Keratinocyte (primary cell): ENCODE results near the gene CYB561. TPM values are rescaled to one million over a fixed set of nuclear protein-coding genes. Genes with fewer than 3 reads are reported as not detected.

ENCODE experiments used
- DNase-seq: peaks from one replicate; pipeline ENCODE4 v3.0.0-alpha.2; 2011; ENCODE audit warnings: low read depth, missing footprints, low spot score
- FAIRE-seq: peaks from 2 replicates; lab custom pipeline; 2011; peaks lifted over from hg19 to GRCh38; lab: Jason Lieb, UNC
- H2AFZ ChIP-seq: 2 replicates; pipeline ENCODE4 v1.6.0; 2012; ENCODE audit warnings: low read length, control low read depth, inconsistent platforms; ENCODE audit not compliant: control insufficient read depth
- H3K27ac ChIP-seq: 2 replicates; pipeline ENCODE4 v1.5.1; 2011; ENCODE audit warnings: low read length; ENCODE audit not compliant: control insufficient read depth, insufficient read depth
- H3K27me3 ChIP-seq: 3 replicates; pipeline ENCODE4 v1.6.0; 2011; ENCODE audit warnings: low read length; ENCODE audit not compliant: control insufficient read depth, insufficient read depth; ENCODE audit errors: extremely low read depth
- H3K36me3 ChIP-seq, 2 experiments: 2 replicates in 1 of 2; 3 replicates in 1 of 2; pipeline ENCODE4 v1.5.1; 2011; ENCODE audit warnings: low read length in 2 of 2, mild to moderate bottlenecking in 1 of 2; ENCODE audit not compliant: control insufficient read depth in 2 of 2, insufficient read depth in 2 of 2; ENCODE audit errors: extremely low read depth in 1 of 2
- H3K4me1 ChIP-seq: 3 replicates; pipeline ENCODE4 v1.5.1; 2011; ENCODE audit warnings: low read length; ENCODE audit not compliant: control insufficient read depth, insufficient read depth; ENCODE audit errors: extremely low read depth
- H3K4me2 ChIP-seq: 3 replicates; pipeline ENCODE4 v1.6.0; 2011; ENCODE audit warnings: low read depth, low read length; ENCODE audit not compliant: control insufficient read depth, insufficient read depth; ENCODE audit errors: extremely low read depth
- H3K4me3 ChIP-seq, 3 experiments: fragments of 200-600 bp in 1 of 3; sonication (generic) in 1 of 3; 2 replicates in 2 of 3; 3 replicates in 1 of 3; pipeline ENCODE4 v1.5.1; 2011 to 2016; ENCODE audit warnings: low read length in 3 of 3, mild to moderate bottlenecking in 3 of 3, control low read depth in 2 of 3, inconsistent platforms in 1 of 3, low read depth in 1 of 3, mixed read lengths in 1 of 3, mixed run types in 1 of 3, moderate library complexity in 1 of 3; ENCODE audit not compliant: control insufficient read depth in 2 of 3, insufficient read depth in 2 of 3; ENCODE audit errors: extremely low read depth in 1 of 3
- H3K79me2 ChIP-seq: 2 replicates; pipeline ENCODE4 v1.6.0; 2012; ENCODE audit warnings: low read length; ENCODE audit not compliant: control insufficient read depth, insufficient read depth
- H3K9ac ChIP-seq: 3 replicates; pipeline ENCODE4 v1.6.0; 2011; ENCODE audit warnings: low read length; ENCODE audit not compliant: control insufficient read depth, insufficient read depth; ENCODE audit errors: extremely low read depth
- H3K9me1 ChIP-seq: 3 replicates; pipeline ENCODE4 v1.6.0; 2011; ENCODE audit warnings: low read length; ENCODE audit not compliant: control insufficient read depth, insufficient read depth; ENCODE audit errors: extremely low read depth
- H3K9me3 ChIP-seq: 2 replicates; pipeline ENCODE4 v1.5.1; 2012; ENCODE audit warnings: low read depth, low read length; ENCODE audit not compliant: control insufficient read depth
- H4K20me1 ChIP-seq: 3 replicates; pipeline ENCODE4 v1.6.0; 2011; ENCODE audit warnings: low read length; ENCODE audit not compliant: control insufficient read depth, insufficient read depth; ENCODE audit errors: extremely low read depth
- CTCF ChIP-seq, 3 experiments: IDR thresholded peaks in 1 of 3; conservative IDR thresholded peaks in 1 of 3; optimal IDR thresholded peaks in 1 of 3; 2 replicates in 2 of 3; 3 replicates in 1 of 3; pipeline versions ENCODE3 to v1.5.1; 2011; ENCODE audit warnings: low read length in 3 of 3, mild to moderate bottlenecking in 3 of 3, moderate library complexity in 2 of 3, control low read depth in 1 of 3, inconsistent platforms in 1 of 3; ENCODE audit not compliant: insufficient read depth in 2 of 3; ENCODE audit errors: extremely low read depth in 1 of 3
- EZH2 ChIP-seq: IDR thresholded peaks from one replicate; pipeline ENCODE4 v1.6.1; 2012; ENCODE audit warnings: inconsistent platforms, mild to moderate bottlenecking, low read length, moderate library complexity
- dilution Hi-C: fragments of 300-500 bp; cut with MboI; formaldehyde crosslinking; loops from one replicate; pipeline ENCODE4 v1.7.0; 2020; ENCODE audit warnings: low sequenced_read_pairs; ENCODE audit not compliant: extremely low pct_ligation_motif_present
- polyA plus RNA-seq, 5 experiments: library from polyadenylated mRNA; depleted of rRNA in 3 of 5; stranded (reverse) in 3 of 5; stranded (forward) in 1 of 5; unstranded in 1 of 5; fragments of >200 nt; gene quantifications; 1 replicate in 1 of 5; 2 replicates in 3 of 5; 3 replicates in 1 of 5; pipeline versions ENCODE4 v1.2.1 to v1.2.3, GENCODE V29; 2011 to 2012; ENCODE audit warnings: missing spikeins in 2 of 5, low read depth in 1 of 5, low replicate concordance in 1 of 5

Gene CYB561
- polyA plus RNA-seq, 1 donor (not counting 4 experiments of a cell fraction or from before 2014, with no cell fraction given) = 14.4 TPM

DNA sequence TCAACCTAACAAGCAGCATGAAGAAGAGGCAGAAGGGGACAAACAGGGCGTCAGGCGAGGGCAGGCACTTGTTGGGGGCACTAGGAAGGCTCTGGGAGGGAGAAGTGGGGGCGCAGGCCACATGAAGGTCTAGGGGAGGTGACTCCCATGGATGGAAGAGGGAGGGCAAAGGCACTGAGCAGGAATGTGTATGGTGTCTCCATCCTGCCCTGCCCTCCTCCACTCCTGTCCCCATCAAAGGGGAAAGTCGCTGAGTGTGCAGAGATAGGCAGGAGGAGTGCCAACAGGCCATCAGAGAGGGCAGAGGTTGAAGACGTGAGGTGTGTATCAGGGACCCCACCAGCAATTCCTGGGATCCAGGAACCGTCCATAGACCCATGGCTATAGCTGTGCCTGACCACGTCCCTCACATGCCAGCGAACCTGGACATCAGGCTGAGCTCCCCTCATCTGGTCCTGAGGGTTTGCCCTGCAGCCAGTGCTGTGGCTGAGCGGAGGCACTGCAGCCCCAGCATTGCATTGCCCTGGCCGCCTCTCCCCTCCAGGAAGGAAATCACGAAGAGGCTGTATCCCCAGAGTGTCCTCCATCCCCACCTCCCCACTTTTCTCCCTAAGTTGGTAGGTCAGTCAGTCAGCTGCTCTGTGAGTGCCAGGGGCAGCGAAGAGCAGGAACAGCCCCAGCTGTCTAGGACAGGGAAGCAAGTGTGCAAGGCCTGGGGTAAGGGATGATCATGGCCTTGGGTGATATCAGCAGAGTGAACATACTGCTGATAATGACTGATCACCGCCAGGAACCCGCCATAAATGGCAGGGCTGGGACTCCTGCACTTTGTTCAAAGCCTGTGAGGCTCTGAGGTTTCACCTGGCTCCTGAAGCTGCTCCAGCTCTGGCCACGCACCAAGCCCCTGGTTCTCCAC, 6.2 kb upstream of the CYB561 start:
- no peak for FAIRE-seq
- no peaks in the 10 kb centered on the region for H3K9me3 ChIP-seq
- no peak for TF ChIP-seq CTCF (optimal IDR thresholded peaks at IDR 0.05 in 1 of 3, IDR thresholded peaks at IDR 0.05 in 1 of 3, conservative IDR thresholded peaks at IDR 0.05 in 1 of 3; ENCODE audit: extremely low read depth in 1 of 3, insufficient read depth in 2 of 3, low read length in 3 of 3)
- TF ChIP-seq EZH2 = no peak
- DNase-seq = no peak
- no peak overlapping the region for H2AFZ ChIP-seq
- no peak overlapping the region for H3K9ac ChIP-seq
- H3K36me3 ChIP-seq = no peaks in the 10 kb centered on the region
- no peak overlapping the region for H3K4me3 ChIP-seq
- peaks cover 10% of the 10 kb centered on the region for H3K27me3 ChIP-seq
- dilution Hi-C loops = no loop called here
- no peaks in the 10 kb centered on the region for H3K79me2 ChIP-seq
- peaks cover 3% of the 10 kb centered on the region for H3K4me1 ChIP-seq
- no peak overlapping the region for H3K27ac ChIP-seq
- H3K4me2 ChIP-seq = no peak overlapping the region
- no peaks in the 10 kb centered on the region for H3K9me1 ChIP-seq
- H4K20me1 ChIP-seq = no peaks in the 10 kb centered on the region

DNA sequence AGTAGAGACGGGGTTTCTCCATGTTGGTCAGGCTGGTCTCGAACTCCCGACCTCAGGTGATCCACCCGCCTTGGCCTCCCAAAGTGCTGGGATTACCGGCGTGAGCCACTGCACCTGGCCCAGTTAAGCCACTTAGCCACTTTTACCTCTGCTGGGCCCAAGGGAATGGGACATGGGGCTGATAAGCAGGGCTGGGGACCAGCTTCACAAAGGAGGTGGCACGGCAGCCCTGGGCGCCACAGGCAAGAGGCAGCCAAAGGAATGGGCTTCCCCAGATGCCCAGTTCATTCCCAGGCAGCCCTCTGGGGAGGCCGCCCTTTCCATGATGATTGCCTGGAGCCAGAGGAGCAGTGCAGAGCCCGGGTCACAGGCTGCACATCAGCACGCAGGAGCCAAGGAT, 5.0 kb upstream of the CYB561 start:
- Histone ChIP-seq H2AFZ (no peak overlapping the region), H3K9me1 (no peaks in the 10 kb centered on the region), H3K27ac (no peak overlapping the region), H3K9me3 (no peaks in the 10 kb centered on the region), H3K9ac (no peak overlapping the region), H3K4me1 (peaks cover 11% of the 10 kb centered on the region), H4K20me1 (no peaks in the 10 kb centered on the region), H3K4me3 (no peak overlapping the region), H3K4me2 (no peak overlapping the region), H3K27me3 (peaks cover 10% of the 10 kb centered on the region), H3K36me3 (no peaks in the 10 kb centered on the region), H3K79me2 (no peaks in the 10 kb centered on the region)
- DNase-seq (no peak), FAIRE-seq (no peak)
- TF ChIP-seq EZH2 (no peak), CTCF (optimal IDR thresholded peaks at IDR 0.05 in 1 of 3, IDR thresholded peaks at IDR 0.05 in 1 of 3, conservative IDR thresholded peaks at IDR 0.05 in 1 of 3; ENCODE audit: extremely low read depth in 1 of 3, insufficient read depth in 2 of 3, low read length in 3 of 3) (no peak)
- dilution Hi-C loops = no loop called here
